Endometrial microvascular endothelial cells (primary cell): ENCODE data around the gene SPOUT1. TPM values are rescaled to one million over a fixed set of nuclear protein-coding genes. Genes with fewer than 3 reads are reported as not detected.

Experiments
- in situ Hi-C: cut with HindIII; loops from 2 replicates; pipeline ENCODE4 v1.10.0; 2017; ENCODE audit warnings: low sequenced_read_pairs, low pct_unique_long_range_greater_than_20kb; ENCODE audit errors: inconsistent ontology term
- total RNA-seq: library from RNA; depleted of rRNA; stranded (reverse); fragments of >200 nt; gene quantifications from one replicate; pipeline ENCODE4 v1.2.3, GENCODE V29; 2015; ENCODE audit errors: inconsistent ontology term

The SPOUT1 gene
- total RNA-seq, 1 donor from 2014 or later, result 27.0 TPM

DNA sequence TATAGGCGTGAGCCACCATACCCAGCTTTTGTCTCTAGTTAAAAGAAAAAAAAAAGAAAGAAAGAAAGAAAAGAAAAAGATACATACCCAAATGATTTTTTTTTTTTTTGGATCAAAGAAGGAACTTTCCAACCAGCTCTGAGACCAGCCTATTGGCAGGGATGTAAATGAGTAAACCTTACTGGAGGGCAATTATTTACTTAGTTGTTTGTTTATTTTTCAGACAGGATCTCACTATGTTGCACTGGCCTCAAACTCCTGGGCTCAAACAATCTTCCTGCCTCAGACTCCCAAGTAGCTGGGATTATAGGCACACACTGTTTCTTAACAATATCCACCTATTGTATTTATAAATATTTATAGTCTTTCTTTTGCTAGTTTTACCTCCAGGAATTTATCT lies 10.9 kb upstream of the SPOUT1 start:
- in situ Hi-C loops, result no loop called here

DNA sequence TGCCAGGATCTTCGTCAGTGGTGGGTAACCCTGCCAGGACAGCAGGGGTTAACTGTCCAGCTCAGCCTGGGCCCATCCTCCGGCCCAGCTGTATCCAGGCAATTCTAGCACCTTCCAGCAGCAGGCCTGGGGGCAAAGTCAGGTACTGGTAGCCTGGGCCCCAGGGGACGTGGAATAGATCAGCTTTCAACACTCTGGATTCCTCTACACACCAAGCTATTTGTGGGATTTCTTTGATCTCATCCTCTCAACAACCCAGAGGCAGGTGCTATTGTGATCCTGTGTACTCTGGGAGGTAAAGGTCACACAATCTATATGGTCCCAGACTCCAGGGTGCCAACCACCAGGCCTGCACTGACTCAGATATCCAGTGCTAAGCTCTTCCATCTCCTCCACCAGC lies 8.7 kb upstream of the SPOUT1 start:
- in situ Hi-C loops, result no loop called here

DNA sequence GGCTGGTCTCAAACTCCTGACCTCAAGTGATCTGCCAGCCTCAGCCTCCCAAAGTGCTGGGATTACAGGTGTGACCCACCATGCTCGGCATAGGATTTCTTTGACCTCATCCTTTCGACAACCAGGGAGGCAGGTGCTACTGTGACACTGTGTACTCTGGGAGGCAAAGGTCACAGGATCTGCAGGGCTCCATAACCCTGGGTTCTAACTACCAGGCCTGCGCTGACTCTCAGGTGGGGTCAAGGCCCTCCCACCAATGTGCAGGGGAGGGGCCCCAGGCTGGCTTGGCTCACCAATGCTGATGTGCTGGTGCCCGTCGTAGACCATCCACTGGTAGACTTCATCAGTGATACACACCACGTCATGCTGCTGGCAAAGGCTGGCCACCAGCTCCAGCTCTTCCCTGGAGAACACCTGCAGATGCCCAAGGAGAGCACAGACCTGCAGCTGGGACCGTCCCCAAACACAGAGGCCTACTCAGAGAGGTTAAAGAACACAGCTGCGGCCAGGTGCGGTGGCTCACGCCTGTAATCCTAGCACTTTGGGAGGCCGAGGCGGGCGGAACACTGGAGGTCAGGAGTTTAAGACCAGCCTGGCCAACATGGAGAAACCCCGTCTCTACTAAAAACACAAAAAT lies 7.0 kb upstream of the SPOUT1 start:
- in situ Hi-C loops, result no loop called here

DNA sequence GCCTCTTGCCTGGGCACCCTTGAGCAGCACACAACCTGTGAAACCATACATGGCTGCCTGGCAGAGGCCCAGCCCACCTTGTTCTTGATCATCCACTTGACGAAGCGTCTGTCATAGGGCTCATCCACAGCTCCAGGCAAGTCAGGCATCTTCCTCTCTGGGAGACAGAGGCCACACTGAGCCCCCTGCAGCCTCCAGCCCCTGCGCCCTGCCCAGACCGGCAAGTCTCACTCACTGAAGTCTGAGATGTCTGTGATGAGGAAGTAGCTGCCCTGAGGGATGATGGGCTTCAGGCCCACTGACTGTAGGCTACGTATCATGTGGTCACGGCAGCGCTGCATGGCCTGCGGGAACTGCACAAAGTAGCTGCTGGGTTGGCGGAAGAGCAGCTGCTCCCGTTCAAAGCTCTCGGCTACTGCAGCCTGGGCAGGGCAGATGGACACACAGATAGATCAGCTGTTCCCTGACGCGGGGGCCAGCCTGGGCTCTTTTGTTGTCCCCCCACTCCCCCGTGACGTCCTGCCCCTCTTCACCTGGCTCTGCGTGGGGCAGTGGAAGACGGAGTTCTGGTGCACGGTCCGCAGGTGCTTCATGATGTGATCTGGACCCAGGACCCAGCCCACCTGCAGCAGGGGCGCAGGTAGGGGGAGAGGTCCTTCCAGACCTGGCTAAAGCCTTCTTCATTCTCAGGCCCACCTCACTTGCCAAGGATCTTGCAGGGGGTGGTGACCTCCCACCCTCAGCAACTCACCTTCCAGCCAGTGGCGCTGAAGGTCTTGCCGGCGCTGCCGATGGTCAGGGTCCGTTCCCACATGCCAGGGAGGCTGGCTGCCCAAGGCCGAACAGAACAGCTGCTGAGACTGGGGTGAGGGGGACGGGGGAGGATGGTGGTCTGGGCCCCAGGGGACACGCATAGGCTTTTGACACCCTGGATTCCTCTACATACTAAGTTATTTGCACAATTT lies 5.9 kb upstream of the SPOUT1 start:
- in situ Hi-C loops, result no loop called here

- in situ Hi-C loops, result no loop called here
Measured at GRCh38 chr9:128833696-128834095, 4.1 kb upstream of the SPOUT1 start.

DNA sequence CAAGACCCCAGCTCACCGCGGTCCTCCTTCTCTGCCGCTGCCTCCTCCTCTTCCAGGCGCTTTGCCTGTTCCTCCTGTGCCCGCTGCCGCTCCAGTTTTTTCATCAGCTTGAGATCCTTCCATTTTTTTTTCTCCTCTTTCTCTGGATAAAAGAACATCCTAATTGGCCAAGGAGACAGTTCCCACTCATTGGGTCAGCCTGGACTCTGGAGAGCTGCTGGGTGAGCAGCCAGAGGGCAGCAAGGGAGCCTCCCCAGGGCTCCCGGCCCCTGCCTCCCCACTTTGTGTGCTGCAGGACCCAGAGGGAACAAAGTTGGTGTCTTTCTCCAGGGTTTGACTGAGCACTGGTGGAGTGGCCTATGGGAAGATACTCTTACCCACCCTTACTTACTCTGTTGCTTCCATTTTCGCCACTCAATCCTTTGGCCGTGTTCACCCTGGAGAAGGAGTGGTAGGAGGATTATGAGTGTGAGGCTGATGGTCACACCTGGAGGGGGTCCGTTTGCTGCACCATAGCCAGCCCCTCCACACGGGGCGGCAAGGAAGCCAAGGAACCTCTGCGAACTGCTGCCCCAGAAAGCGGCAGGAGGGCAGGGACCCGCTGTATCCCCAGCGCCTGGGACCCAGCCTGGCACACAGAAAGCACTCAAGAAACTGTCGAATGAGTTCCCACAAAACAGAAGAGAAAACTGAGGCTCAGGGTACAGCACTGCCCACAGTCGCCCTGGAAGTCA lies 708 bp downstream of the SPOUT1 start:
- in situ Hi-C loops, result no loop called here

- in situ Hi-C loops, result no loop called here
Measured at GRCh38 chr9:128828267-128828666, 1.3 kb downstream of the SPOUT1 start.

DNA sequence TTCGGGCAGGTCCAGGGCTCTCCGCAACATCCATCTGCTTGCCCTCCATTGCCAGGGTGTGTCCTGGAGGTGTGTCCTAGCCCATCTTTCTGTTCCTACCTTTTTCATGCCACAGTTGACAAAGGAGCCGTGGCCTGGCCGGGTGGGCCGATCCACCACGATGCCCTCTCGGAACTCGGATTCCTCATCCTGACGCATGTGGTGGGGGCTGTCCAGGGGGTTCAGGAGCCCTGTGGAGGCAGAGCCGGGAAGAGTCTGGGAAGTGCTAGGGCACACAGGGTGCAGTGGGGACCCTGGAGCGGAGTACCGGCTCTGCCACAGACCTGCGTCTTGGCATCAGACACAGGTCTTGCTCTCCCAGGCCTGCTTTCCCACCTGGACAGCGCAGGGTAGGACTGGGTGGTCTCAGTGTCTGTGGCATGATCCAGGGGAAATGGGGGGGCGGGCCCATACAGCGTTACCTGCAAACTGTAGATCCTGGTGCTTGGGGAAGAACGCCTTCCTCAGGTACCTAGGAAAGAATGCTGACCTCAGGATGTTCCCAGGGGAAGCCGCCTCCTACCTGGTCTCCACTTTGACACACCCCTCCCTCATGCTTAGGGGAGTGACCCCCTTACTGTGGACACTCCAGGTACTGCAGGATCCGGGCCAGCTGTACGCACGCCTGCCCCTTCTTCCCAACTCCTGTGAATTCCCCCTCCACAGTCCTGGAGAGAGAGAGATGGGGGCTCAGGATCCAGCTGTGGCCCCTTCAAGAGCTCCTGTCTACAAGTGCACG lies 3.5 kb downstream of the SPOUT1 start:
- in situ Hi-C loops, result no loop called here

DNA sequence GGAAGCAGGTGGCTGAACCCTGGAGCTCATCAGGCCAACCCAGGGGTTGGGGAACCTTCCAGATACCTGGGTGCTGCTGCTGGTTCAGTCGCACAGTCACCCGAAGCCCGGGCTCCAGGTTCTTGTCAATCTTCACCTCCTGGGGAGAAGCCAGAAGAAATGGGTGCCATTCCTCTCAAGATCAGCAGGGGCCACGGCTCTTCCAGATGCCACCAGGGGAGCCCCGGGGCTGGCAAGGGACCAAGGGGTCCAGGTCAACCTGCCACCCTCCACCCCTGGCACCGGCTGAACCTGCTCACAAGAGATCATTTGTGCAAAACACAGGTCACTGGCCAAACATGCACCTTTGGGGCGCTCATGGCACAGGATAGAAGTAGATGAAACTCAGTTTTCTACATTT lies 4.7 kb downstream of the SPOUT1 start:
- in situ Hi-C loops, result no loop called here

DNA sequence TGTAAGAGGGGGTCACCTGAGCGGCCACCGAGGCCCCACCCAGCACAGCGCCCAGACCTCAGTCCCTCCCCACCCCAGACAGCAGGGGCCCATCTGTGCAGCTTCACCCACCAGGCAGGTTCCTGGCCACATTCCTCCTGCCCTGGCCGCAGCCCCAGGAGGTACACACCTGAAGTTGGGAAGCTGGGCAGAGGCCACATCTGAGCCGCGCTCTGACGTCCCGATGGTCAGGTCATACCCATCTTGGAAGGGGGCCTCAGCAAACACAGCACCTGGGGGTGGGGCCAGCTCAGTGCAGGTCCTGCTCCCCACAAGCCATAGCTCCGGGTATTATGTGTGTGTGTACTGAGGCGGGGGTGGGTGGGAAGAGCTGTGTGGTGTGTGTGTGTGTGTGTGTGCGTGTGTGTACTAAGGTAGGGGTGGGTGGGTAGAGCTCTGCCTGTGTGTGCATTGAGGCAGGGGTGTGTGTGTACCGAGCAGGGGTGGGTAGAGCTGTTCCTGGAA lies 5.6 kb downstream of the SPOUT1 start:
- in situ Hi-C loops, result no loop called here

DNA sequence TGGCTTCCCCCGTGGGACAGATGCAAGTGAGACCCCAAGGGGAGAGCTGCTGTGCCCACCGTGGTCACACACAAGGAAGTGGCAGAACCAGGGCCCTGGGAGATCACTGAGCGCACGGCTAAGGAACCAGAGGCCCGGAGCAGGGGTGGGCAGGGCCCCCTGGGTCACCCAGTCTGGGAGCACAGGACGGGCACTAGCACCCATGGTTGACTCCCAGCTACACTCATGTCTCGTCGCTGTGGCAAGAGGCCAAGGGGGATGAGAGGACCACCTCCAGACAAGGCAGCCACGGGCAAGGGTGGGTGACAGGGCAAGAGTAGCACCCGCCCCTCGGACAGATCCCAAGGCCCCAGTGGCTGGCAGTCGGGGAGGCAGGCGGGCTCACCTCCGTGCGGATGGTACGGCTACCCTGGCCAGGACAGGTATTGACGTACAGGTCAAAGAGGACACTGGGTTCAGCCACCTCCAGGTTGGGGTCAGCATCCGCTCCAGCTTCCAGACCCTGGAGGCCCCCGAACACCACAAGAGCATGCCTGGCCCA lies 6.2 kb downstream of the SPOUT1 start:
- in situ Hi-C loops, result no loop called here

DNA sequence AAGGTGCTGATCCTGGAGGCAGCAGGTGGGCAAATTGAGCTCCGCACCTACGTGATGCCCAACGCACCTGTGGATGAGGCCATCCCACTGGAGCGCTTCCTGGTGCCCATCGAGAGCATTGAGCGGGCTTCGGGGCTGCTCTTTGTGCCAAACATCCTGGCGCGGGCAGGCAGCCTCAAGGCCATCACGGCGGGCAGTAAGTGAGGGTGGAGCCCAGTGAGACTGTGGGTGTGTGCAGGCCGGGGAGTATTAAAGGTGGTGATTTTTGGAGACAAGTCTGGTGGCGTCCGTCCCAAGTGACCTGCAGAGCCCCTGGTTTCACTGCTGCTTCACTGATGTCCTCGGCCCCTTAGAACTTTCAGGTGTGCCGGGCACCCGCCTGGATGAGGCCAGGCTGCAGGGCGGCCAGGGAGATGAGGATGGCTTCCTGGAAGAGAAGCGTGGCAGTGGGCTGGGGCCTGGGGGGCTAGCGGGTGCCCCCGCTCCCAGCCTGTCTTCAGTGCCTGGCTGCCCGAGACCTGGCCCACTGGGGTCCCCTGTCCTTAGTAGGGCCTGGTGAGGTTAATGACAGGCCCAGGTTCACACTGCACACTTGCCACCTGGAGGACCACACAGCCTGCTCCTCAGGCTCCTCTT lies 7.1 kb downstream of the SPOUT1 start:
- in situ Hi-C loops, result no loop called here

- in situ Hi-C loops, result no loop called here
Measured at GRCh38 chr9:128821584-128822406, 7.8 kb downstream of the SPOUT1 start.

DNA sequence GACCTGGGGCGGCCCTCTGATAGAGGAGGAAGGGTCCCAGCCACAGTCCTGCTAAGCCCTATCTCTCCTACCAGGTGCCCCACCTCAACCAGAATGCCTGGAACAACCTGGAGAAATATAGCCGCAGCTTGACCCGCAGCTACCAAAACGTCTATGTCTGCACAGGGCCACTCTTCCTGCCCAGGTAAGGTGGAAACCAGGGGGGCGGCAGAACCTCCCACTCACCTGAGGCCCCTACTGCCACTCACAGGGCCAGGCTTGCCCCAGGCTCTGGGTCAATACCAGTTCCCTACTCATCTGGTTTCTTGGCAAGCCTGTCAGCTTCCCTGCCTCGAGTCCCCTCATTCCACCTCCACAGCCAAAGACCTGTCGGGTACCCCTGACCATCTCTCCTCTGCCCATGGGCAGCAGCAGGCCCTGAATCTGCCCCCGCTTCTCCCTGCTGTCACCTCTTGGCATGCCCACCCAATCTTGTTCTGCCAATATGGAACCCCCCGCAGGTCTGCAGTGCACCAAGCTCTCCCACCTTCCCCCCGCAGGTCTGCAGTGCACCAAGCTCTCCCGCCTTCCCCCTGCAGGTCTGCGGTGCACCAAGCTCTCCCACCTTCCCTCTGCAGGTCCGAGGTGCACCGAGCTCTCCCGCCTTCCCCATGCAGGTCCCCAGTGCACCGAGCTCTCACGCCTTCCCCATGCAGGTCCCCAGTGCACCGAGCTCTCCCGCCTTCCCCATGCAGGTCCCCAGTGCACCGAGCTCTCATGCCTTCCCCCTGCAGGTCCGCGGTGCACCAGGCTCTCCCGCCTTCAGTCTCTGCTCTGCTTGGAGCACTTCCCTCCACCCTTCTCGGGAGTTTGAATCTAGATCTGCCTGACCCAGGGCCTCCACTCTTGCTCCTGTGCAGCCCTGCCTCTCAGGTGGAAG lies 8.7 kb downstream of the SPOUT1 start:
- in situ Hi-C loops, result no loop called here

DNA sequence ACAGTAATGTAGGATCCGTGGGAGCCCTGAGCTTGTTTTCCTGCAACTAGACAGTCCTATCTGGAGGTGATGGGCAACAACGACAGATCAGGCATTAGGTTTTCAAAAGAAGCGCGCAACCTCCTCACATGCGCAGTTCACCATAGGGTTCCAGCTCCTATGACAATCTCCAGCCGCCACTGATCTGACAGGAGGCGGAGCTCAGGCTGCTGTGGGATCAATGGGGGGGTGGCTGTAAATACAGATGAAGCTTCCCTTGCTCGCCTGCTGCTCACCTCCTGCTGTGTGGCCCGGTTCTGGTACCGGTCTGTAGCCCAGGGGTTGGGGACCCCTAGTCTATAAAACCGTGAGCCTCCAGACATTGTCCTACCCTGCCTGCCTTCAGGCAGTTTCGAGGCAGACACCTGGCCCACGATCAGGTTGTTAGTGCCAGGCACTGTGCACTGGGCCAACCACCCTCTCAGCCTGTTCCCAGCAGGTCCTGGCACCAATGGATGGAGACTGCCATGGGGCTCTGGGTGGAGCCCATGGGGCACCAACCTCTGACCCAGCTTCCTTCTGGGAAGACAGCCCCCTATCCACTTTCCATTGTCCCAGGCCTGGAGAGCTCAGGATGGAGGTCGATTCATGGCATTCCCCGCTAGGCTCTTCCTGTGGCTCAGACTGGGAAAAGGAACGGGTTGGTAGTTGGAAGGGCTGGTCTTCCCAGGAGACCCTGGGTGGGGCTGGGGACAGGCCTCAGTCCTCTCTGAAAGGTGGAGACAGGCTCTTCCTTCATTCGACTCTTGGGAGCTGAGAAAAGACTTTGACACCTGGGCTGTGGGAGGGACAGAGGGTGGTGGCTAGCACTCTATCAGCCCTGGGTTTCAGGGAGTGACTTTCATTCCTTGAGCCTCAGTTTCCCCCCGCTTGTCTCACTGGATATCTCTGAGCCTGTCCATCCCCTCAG lies 9.6 kb downstream of the SPOUT1 start:
- in situ Hi-C loops, result no loop called here
